H1 (cell line): ENCODE measurements around the gene RLN1. TPM values are rescaled to one million over a fixed set of nuclear protein-coding genes. Genes with fewer than 3 reads are reported as not detected.

Experiments used
- CTCF ChIA-PET: fragments of 300-600 bp; sonication (Branson Sonifier 250); formaldehyde crosslinking; loops from one replicate; lab custom pipeline; 2021; ENCODE audit not compliant: partially characterized antibody; lab: Charles Lee
- POLR2A ChIA-PET: fragments of 300-600 bp; sonication (Branson Sonifier 250); formaldehyde crosslinking; loops from one replicate; lab custom pipeline; 2021; ENCODE audit warnings: inconsistent platforms; ENCODE audit not compliant: partially characterized antibody; lab: Charles Lee
- DNase-seq, 2 experiments: peaks; one replicate each; pipeline versions ENCODE4 v3.0.0 to v3.0.0-alpha.2; 2010 to 2022; ENCODE audit warnings: low spot score in 2 of 2, low read depth in 1 of 2, mixed read lengths in 1 of 2
- FAIRE-seq: peaks from 2 replicates; lab custom pipeline; 2011; peaks lifted over from hg19 to GRCh38; lab: Jason Lieb, UNC
- H2AFZ ChIP-seq: 2 replicates; pipeline ENCODE4 v1.8.1; 2012; ENCODE audit warnings: low read length, inconsistent platforms
- H2AK5ac ChIP-seq: 2 replicates; pipeline ENCODE4 v1.6.1; 2013; ENCODE audit warnings: low read depth, low read length
- H2BK120ac ChIP-seq: replicated peaks from 2 replicates; pipeline ENCODE3; 2013; ENCODE audit warnings: low read depth, low read length, inconsistent platforms
- H2BK12ac ChIP-seq: 2 replicates; pipeline ENCODE4 v1.6.1; 2013; ENCODE audit warnings: low read depth, low read length
- H2BK15ac ChIP-seq: 2 replicates; pipeline ENCODE4 v1.6.1; 2013; ENCODE audit warnings: low read length
- H2BK20ac ChIP-seq: 2 replicates; pipeline ENCODE4 v1.6.1; 2013; ENCODE audit warnings: low read length
- H2BK5ac ChIP-seq: 2 replicates; pipeline ENCODE4 v1.6.1; 2013; ENCODE audit warnings: low read depth, low read length
- H3K14ac ChIP-seq: 2 replicates; pipeline ENCODE4 v1.6.1; 2013; ENCODE audit warnings: inconsistent platforms; ENCODE audit not compliant: insufficient read length
- H3K18ac ChIP-seq: 2 replicates; pipeline ENCODE4 v1.6.1; 2013; ENCODE audit warnings: low read length; ENCODE audit errors: extremely low read depth
- H3K23ac ChIP-seq: 2 replicates; pipeline ENCODE4 v1.6.1; 2013; ENCODE audit warnings: inconsistent platforms; ENCODE audit not compliant: insufficient read length
- H3K23me2 ChIP-seq: 2 replicates; pipeline ENCODE4 v1.6.1; 2013; ENCODE audit warnings: low read depth, low read length
- H3K27ac ChIP-seq: 2 replicates; pipeline ENCODE4 v1.6.1; 2011; ENCODE audit warnings: low read depth, low read length, inconsistent platforms
- H3K27me3 ChIP-seq, 4 experiments: replicated peaks in 1 of 4; 1 replicate in 1 of 4; 2 replicates in 3 of 4; pipeline versions ENCODE4 v1.6.1 to v1.8.1; 2011 to 2013; ENCODE audit warnings: low read length in 3 of 4, mild to moderate bottlenecking in 3 of 4, inconsistent platforms in 2 of 4, mixed read lengths in 2 of 4, moderate library complexity in 1 of 4; ENCODE audit not compliant: control insufficient read depth in 3 of 4, insufficient read depth in 3 of 4; ENCODE audit errors: extremely low read depth in 1 of 4
- H3K36me3 ChIP-seq, 4 experiments: 2 replicates each; pipeline versions ENCODE4 v1.6.1 to v1.8.1; 2011 to 2013; ENCODE audit warnings: mild to moderate bottlenecking in 4 of 4, low read length in 3 of 4, moderate library complexity in 2 of 4, control low read depth in 1 of 4, inconsistent platforms in 1 of 4; ENCODE audit not compliant: insufficient read depth in 4 of 4, control insufficient read depth in 2 of 4
- H3K4ac ChIP-seq: replicated peaks from 2 replicates; pipeline ENCODE3; 2013; ENCODE audit warnings: low read length, low read depth, mixed read lengths, inconsistent platforms; ENCODE audit not compliant: insufficient read length
- H3K4me1 ChIP-seq, 4 experiments: replicated peaks in 1 of 4; 1 replicate in 1 of 4; 2 replicates in 3 of 4; pipeline versions ENCODE4 v1.6.1 to v1.8.1; 2011 to 2013; ENCODE audit warnings: low read length in 3 of 4, inconsistent platforms in 2 of 4, mixed read lengths in 1 of 4; ENCODE audit not compliant: insufficient read depth in 4 of 4, control insufficient read depth in 3 of 4
- H3K4me2 ChIP-seq, 2 experiments: 2 replicates each; pipeline versions ENCODE4 v1.6.1 to v1.8.1; 2011 to 2013; ENCODE audit warnings: low read depth in 2 of 2, low read length in 2 of 2, control low read depth in 1 of 2, inconsistent platforms in 1 of 2, mild to moderate bottlenecking in 1 of 2; ENCODE audit not compliant: insufficient read depth in 1 of 2
- H3K4me3 ChIP-seq, 4 experiments: fragments of 200-600, 300-600 bp in 1 of 4; sonication (generic), shearing (Covaris generic), sonication (Bioruptor Twin) in 1 of 4; 2 replicates each; pipeline versions ENCODE4 v1.5.1 to v1.8.1; 2011 to 2016; ENCODE audit warnings: low read length in 4 of 4, low read depth in 3 of 4, control low read depth in 2 of 4, inconsistent platforms in 2 of 4, mild to moderate bottlenecking in 2 of 4, mixed read lengths in 1 of 4, moderate library complexity in 1 of 4; ENCODE audit not compliant: insufficient read depth in 2 of 4; ENCODE audit errors: extremely low read depth in 1 of 4
- H3K56ac ChIP-seq: replicated peaks from 2 replicates; pipeline ENCODE3; 2013; ENCODE audit warnings: low read depth, mild to moderate bottlenecking, mixed read lengths, low read length, inconsistent platforms; ENCODE audit not compliant: insufficient read length
- H3K79me1 ChIP-seq: 2 replicates; pipeline ENCODE4 v1.6.1; 2013; ENCODE audit warnings: low read depth, low read length, control low read depth
- H3K79me2 ChIP-seq, 2 experiments: 2 replicates each; pipeline versions ENCODE4 v1.6.1 to v1.8.1; 2012 to 2013; ENCODE audit warnings: low read length in 2 of 2, mild to moderate bottlenecking in 2 of 2, inconsistent platforms in 1 of 2; ENCODE audit not compliant: insufficient read depth in 2 of 2, control insufficient read depth in 1 of 2
- H3K9ac ChIP-seq, 4 experiments: replicated peaks in 1 of 4; 1 replicate in 1 of 4; 2 replicates in 3 of 4; pipeline versions ENCODE4 v1.6.1 to v1.8.1; 2011 to 2013; ENCODE audit warnings: low read depth in 3 of 4, low read length in 3 of 4, control low read depth in 2 of 4, mild to moderate bottlenecking in 2 of 4, moderate library complexity in 2 of 4, inconsistent platforms in 1 of 4; ENCODE audit errors: extremely low read depth in 1 of 4
- H3K9me3 ChIP-seq, 2 experiments: 2 replicates each; pipeline versions ENCODE4 v1.6.1 to v1.8.1; 2012 to 2013; ENCODE audit warnings: mild to moderate bottlenecking in 2 of 2, moderate library complexity in 2 of 2, control low read depth in 1 of 2, inconsistent platforms in 1 of 2, low read depth in 1 of 2, low read length in 1 of 2, mixed read lengths in 1 of 2; ENCODE audit not compliant: insufficient read depth in 2 of 2
- H4K20me1 ChIP-seq, 2 experiments: replicated peaks in 1 of 2; 2 replicates each; pipeline versions ENCODE3 to v1.8.1; 2011 to 2013; ENCODE audit warnings: inconsistent platforms in 2 of 2, low read length in 2 of 2, mild to moderate bottlenecking in 1 of 2; ENCODE audit not compliant: insufficient read depth in 2 of 2, control insufficient read depth in 1 of 2
- H4K5ac ChIP-seq: 2 replicates; pipeline ENCODE4 v1.6.1; 2013; ENCODE audit warnings: low read length, low read depth, mixed read lengths, inconsistent platforms; ENCODE audit not compliant: insufficient read length
- H4K8ac ChIP-seq: 2 replicates; pipeline ENCODE4 v1.8.0; 2013; ENCODE audit warnings: mild to moderate bottlenecking, moderate library complexity, low read length, inconsistent platforms; ENCODE audit not compliant: insufficient read depth; ENCODE audit errors: extremely low read depth
- H4K91ac ChIP-seq: replicated peaks from 2 replicates; pipeline ENCODE3; 2013; ENCODE audit warnings: low read length, mixed read lengths, inconsistent platforms; ENCODE audit not compliant: insufficient read length
- CBX5 ChIP-seq: fragments of 300-800, 300-1000 bp; sonication (generic); IDR thresholded peaks from 2 replicates; pipeline ENCODE4 v1.7.1; 2016; ENCODE audit warnings: antibody characterized with exemption, low read length, low read depth
- CBX8 ChIP-seq: fragments of 300-800, 300-1000 bp; sonication (generic); IDR thresholded peaks from 2 replicates; pipeline ENCODE4 v1.7.1; 2016; ENCODE audit warnings: low read depth, low read length, borderline replicate concordance
- HDAC2 ChIP-seq, 2 experiments: fragments of 300-600 bp in 1 of 2; sonication (generic) in 1 of 2; IDR thresholded peaks; 2 replicates each; pipeline ENCODE4 v1.6.1; 2011 to 2012; ENCODE audit warnings: low read depth in 2 of 2, low read length in 2 of 2, mild to moderate bottlenecking in 2 of 2, moderate library complexity in 2 of 2, borderline replicate concordance in 1 of 2, inconsistent platforms in 1 of 2
- JUND ChIP-seq: IDR thresholded peaks from 2 replicates; pipeline ENCODE4 v1.6.1; 2011; ENCODE audit warnings: mild to moderate bottlenecking, improper control_type of control experiment, low read length
- KDM4A ChIP-seq: IDR thresholded peaks from one replicate; pipeline ENCODE4 v1.7.1; 2012; ENCODE audit warnings: low read depth, mild to moderate bottlenecking, moderate library complexity, low read length, inconsistent platforms; ENCODE audit not compliant: severe bottlenecking
- NANOG ChIP-seq: IDR thresholded peaks from 2 replicates; pipeline ENCODE4 v1.6.1; 2011; ENCODE audit warnings: low read length, low read depth, mild to moderate bottlenecking, inconsistent platforms; ENCODE audit not compliant: insufficient read depth, poor library complexity, severe bottlenecking
- POLR2AphosphoS5 ChIP-seq: IDR thresholded peaks from 2 replicates; pipeline ENCODE4 v1.6.1; 2011; ENCODE audit warnings: low read depth, low read length
- RXRA ChIP-seq: IDR thresholded peaks from 2 replicates; pipeline ENCODE4 v1.6.1; 2011; ENCODE audit warnings: low read depth, mild to moderate bottlenecking, low read length, moderate library complexity; ENCODE audit not compliant: insufficient read depth
- SAP30 ChIP-seq: fragments of 300-600 bp; sonication (generic); IDR thresholded peaks from 2 replicates; pipeline ENCODE4 v1.7.1; 2012; ENCODE audit warnings: low read length, moderate library complexity, mild to moderate bottlenecking, inconsistent platforms; ENCODE audit not compliant: insufficient read depth, insufficient replicate concordance
- SIRT6 ChIP-seq: IDR thresholded peaks from one replicate; pipeline ENCODE4 v1.7.1; 2012; ENCODE audit warnings: low read length, inconsistent platforms
- SP1 ChIP-seq: IDR thresholded peaks from 2 replicates; pipeline ENCODE4 v1.6.1; 2011; ENCODE audit warnings: low read depth, low read length
- SP4 ChIP-seq: IDR thresholded peaks from 2 replicates; pipeline ENCODE4 v1.6.1; 2012; ENCODE audit warnings: low read length, inconsistent platforms
- SRF ChIP-seq: IDR thresholded peaks from 2 replicates; pipeline ENCODE4 v1.6.1; 2011; ENCODE audit warnings: mild to moderate bottlenecking, low read depth, low read length, moderate library complexity
- TAF7 ChIP-seq: optimal IDR thresholded peaks from 2 replicates; pipeline ENCODE3; 2011; ENCODE audit warnings: low read depth, mild to moderate bottlenecking, inconsistent platforms, low read length, moderate library complexity, borderline replicate concordance
- polyA plus RNA-seq, 7 experiments: library from polyadenylated mRNA; depleted of rRNA in 3 of 7; stranded (reverse) in 5 of 7; unstranded in 2 of 7; fragments of >200 nt in 5 of 7; fragments of 200-250 nt in 2 of 7; gene quantifications; 1 replicate in 5 of 7; 2 replicates in 1 of 7; 4 replicates in 1 of 7; pipeline versions ENCODE4 v1.2.1 to v1.2.3, GENCODE V29; 2011 to 2013; ENCODE audit warnings: missing spikeins in 2 of 7, mixed read lengths in 2 of 7
- total RNA-seq: library from RNA; stranded (reverse); fragmentation: NEBNext Ultra II Directional; extraction: Animal tissue kit (Norgen Biotek cat#: 25700); gene quantifications from 2 replicates; pipeline ENCODE4 v1.2.1, GENCODE V29; 2021
- TF ChIP-seq, protein P1 (sequence below): IDR thresholded peaks from 2 replicates; pipeline ENCODE4 v1.6.1; 2012; ENCODE audit warnings: inconsistent platforms

The RLN1 gene
- total and polyA plus RNA-seq, 2 of the 8 experiments (the other 6 are each of a cell fraction or from before 2014, with no cell fraction given) = 0.51 to 0.80 TPM

DNA sequence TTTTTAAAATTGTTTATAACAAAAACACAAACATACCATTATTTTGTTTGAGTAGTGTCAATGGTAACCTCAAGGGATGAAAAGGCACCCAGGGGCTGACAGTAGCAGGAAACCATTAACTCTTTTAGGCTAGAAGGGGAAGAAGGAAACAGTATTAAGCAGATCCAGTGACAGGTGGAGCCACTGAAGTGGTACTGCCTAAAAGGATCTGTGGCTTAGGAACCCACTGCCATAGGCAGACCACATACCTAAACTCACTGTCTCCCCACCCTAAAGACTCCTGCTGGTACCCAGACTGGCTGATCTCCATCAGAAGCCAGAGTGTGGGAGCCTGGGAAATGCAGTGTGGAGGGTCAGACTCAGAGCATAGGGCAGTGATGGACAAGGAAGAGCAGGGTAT lies 13.5 kb downstream of the RLN1 start:
- no peaks in the 10 kb centered on the region for H3K27me3 ChIP-seq
- H3K4me1 ChIP-seq = peaks cover 0 to 9% (median 4%) of the 10 kb centered on the region in 4 experiments; a peak in 4 of 7 replicates
- no peak overlapping the region for H3K23ac ChIP-seq
- POLR2A ChIA-PET = no interaction called here
- H2BK5ac ChIP-seq = no peak overlapping the region
- CTCF ChIA-PET = interaction anchor here (1.2 kb wide), 2 partner anchors 8 to 13 kb away, joined by 3 read pairs; partner anchors contain the start of gene RLN1
- no peak overlapping the region for H4K5ac ChIP-seq
- H3K9ac ChIP-seq = no peak overlapping the region
- no peaks in the 10 kb centered on the region for H4K20me1 ChIP-seq
- no peak overlapping the region for H3K14ac ChIP-seq
- DNase-seq = no peak
- no peak overlapping the region for H3K18ac ChIP-seq
- no peak overlapping the region for H4K91ac ChIP-seq
- H3K9me3 ChIP-seq = no peaks in the 10 kb centered on the region
- no peak overlapping the region for H4K8ac ChIP-seq
- H2BK15ac ChIP-seq = no peak overlapping the region
- H3K79me1 ChIP-seq = no peaks in the 10 kb centered on the region
- H3K27ac ChIP-seq = no peak overlapping the region
- no peak overlapping the region for H2BK120ac ChIP-seq
- 0 out of 2 replicates have a peak, but pooled peaks cover 2% of the 10 kb centered on the region for H3K23me2 ChIP-seq
- H2AK5ac ChIP-seq = no peak overlapping the region
- FAIRE-seq = no peak
- no peak overlapping the region for H3K56ac ChIP-seq
- H3K4ac ChIP-seq = no peak overlapping the region
- H2BK20ac ChIP-seq = no peak overlapping the region
- no peaks in the 10 kb centered on the region for H3K79me2 ChIP-seq
- no peak overlapping the region for H2BK12ac ChIP-seq
- H3K36me3 ChIP-seq = no peaks in the 10 kb centered on the region
- no peak overlapping the region; a peak in 1 of 4 replicates for H3K4me2 ChIP-seq
- no peak overlapping the region for H3K4me3 ChIP-seq
- H2AFZ ChIP-seq = no peak overlapping the region
- TF ChIP-seq SAP30 (no peak), RXRA (no peak), CBX8 (no peak), NANOG (no peak), SP1 (no peak), KDM4A (no peak), SP4 (no peak), JUND (no peak), TAF7 (no peak), POLR2AphosphoS5 (no peak), SIRT6 (no peak), CBX5 (no peak), HDAC2 (IDR thresholded peaks at IDR 0.05; ENCODE audit: borderline replicate concordance in 1 of 2, low read depth in 2 of 2, low read length in 2 of 2) (no peak), SRF (no peak)
- TF ChIP-seq, protein P1, sequence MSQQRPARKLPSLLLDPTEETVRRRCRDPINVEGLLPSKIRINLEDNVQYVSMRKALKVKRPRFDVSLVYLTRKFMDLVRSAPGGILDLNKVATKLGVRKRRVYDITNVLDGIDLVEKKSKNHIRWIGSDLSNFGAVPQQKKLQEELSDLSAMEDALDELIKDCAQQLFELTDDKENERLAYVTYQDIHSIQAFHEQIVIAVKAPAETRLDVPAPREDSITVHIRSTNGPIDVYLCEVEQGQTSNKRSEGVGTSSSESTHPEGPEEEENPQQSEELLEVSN = no peak
